ENCODE measurements around the gene TBX10. TPM values are rescaled to one million over a fixed set of nuclear protein-coding genes. Genes with fewer than 3 reads are reported as not detected.
"Not testable (repeated sequence)": the region's sequence is repeated elsewhere in the genome, so short reads cannot be mapped to it uniquely, and the experiment has no call there.

Gene TBX10
- total RNA-seq, 4 donors from 2014 or later = not detected

GRCh38 chr11:67640021-67640757, 626 bp upstream of the TBX10 start:
- Histone ChIP-seq H3K36me3 (no peaks in the 10 kb centered on the region), H3K27me3 (no peaks in the 10 kb centered on the region), H3K9me3 (no peaks in the 10 kb centered on the region), H3K27ac (no peak overlapping the region), H3K4me3 (replicated peaks in 1 of 3) (no peak overlapping the region), H3K4me1 (no peaks in the 10 kb centered on the region)
- peak; percentile 73 for DNase-seq
- 38 to 47% methylated on average over 15 to 19 of the region's 23 CpGs for WGBS, 2 donors
- TF ChIP-seq, protein P1, sequence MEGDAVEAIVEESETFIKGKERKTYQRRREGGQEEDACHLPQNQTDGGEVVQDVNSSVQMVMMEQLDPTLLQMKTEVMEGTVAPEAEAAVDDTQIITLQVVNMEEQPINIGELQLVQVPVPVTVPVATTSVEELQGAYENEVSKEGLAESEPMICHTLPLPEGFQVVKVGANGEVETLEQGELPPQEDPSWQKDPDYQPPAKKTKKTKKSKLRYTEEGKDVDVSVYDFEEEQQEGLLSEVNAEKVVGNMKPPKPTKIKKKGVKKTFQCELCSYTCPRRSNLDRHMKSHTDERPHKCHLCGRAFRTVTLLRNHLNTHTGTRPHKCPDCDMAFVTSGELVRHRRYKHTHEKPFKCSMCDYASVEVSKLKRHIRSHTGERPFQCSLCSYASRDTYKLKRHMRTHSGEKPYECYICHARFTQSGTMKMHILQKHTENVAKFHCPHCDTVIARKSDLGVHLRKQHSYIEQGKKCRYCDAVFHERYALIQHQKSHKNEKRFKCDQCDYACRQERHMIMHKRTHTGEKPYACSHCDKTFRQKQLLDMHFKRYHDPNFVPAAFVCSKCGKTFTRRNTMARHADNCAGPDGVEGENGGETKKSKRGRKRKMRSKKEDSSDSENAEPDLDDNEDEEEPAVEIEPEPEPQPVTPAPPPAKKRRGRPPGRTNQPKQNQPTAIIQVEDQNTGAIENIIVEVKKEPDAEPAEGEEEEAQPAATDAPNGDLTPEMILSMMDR (IDR thresholded peaks at IDR 0.05) = peak; percentile 22 to 69 (median 60)
- TF ChIP-seq POLR2A (IDR thresholded peaks at IDR 0.05) = no peak
- intact Hi-C loops (cut with DNase I) = no loop called here

DNA sequence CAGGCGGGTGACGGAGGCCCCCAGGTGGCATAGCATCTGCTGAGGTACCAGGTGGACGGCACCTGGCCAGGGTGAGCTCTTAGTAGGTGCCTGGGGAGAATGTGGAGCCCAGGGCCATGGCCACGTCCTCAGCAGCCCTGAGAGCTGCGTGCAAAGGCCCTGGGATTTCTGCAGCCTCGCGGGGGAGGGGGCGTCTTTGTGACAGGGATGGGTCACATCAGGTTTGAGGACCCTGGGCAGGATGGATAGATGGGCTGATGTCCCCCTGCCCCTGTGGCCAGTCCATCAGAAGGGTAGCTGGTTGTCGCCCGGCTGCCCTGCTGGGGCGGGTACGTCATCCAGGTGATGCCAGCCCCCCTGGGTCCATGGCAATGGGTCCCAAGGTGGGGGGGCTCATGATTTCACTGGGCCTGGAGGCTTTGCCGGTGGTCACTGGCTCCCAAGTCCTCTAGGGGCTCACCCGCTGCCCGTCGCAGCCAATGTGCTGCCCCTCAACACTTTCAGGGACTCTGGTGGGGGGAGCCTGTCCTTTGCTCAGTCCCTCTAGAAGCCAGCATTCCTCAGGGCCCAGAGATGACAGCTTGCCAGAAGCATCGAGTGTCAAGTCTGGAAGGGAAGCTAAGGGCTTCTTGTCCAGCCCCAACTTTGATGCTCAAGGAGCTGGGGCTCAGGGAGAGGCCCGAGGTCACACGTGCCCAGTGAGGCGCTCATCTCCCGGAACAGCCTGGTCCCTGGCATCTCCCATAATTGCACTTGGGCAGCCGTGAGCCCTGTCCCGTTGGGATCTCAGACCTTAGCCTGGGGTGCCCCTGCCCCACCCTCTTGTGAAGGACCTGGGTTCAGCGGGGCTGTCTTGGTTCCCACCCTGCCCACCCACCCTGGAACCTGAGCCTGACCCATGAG, 777 bp downstream of the TBX10 start:
- H3K4me1 ChIP-seq = no peaks in the 10 kb centered on the region
- H3K27me3 ChIP-seq = no peaks in the 10 kb centered on the region
- no peaks in the 10 kb centered on the region for H3K9me3 ChIP-seq
- no peak overlapping the region for H3K4me3 ChIP-seq (replicated peaks in 1 of 3)
- intact Hi-C loops (cut with DNase I) = loop anchor here (10.0 kb wide), 1 partner anchor 166 kb away; no protein-coding TSS in a partner anchor
- 86% methylated on average over 18 to 21 of the region's 24 CpGs for WGBS, 2 donors
- no peak for TF ChIP-seq POLR2A (IDR thresholded peaks at IDR 0.05)
- TF ChIP-seq, protein P1 (IDR thresholded peaks at IDR 0.05) = no peak
- no peaks in the 10 kb centered on the region for H3K36me3 ChIP-seq
- no peak overlapping the region for H3K27ac ChIP-seq
- DNase-seq = no peak

DNA sequence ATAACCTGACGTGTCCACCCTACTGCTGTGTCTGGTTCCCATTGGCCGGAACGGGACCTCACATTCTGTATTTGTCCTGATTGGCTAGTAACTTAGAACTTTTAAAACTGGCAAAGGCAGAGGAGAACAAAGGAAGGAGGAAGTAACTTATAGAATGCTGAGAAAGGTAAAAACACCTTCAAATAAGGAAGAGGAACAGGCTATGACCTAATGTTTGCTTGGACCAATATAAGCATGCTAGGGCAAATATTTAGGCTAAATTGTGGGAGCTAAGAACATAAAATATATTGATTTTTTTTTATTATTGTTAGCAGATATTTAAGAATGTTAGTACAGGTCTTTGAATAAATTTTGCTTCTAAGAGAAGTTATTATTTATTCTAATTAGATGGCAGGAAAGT, 2.1 kb downstream of the TBX10 start:
- 87 to 88% methylated on average over 3 of the region's 3 CpGs for WGBS, 2 donors
- H3K27ac ChIP-seq; H3K36me3 ChIP-seq; DNase-seq; H3K9me3 ChIP-seq; H3K27me3 ChIP-seq; H3K4me3 ChIP-seq (replicated peaks in 1 of 3); H3K4me1 ChIP-seq: not testable (repeated sequence)
- intact Hi-C loops (cut with DNase I) = loop anchor here (10.0 kb wide), 1 partner anchor 167 kb away; no protein-coding TSS in a partner anchor

DNA sequence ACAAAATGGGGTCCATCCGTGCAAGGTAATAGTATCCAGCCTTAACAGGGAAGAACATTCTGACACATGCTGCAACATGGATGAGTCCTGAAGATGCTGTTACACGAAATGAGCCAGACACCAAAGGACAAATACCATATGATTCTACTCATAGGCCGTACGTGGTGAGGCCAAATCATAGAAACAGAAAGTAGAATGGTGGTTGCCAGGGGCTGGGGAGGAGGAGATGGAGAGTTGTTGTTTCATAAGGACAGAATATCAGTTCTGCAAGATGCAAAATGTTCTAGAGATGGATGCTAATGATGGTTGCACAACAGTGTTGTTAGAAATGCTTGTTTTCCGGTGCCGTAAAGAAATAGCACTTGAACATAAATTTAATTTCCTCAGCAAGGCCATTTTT, 2.6 kb downstream of the TBX10 start:
- no peak for DNase-seq
- H3K27ac ChIP-seq = no peak overlapping the region
- 84 to 85% methylated on average over 6 of the region's 6 CpGs for WGBS, 2 donors
- no peaks in the 10 kb centered on the region for H3K36me3 ChIP-seq
- no peaks in the 10 kb centered on the region for H3K27me3 ChIP-seq
- H3K4me1 ChIP-seq = peaks cover 0 to 7% of the 10 kb centered on the region in 2 donors
- intact Hi-C loops (cut with DNase I) = loop anchor here (10.0 kb wide), 1 partner anchor 168 kb away; no protein-coding TSS in a partner anchor
- H3K9me3 ChIP-seq = no peaks in the 10 kb centered on the region
- no peak overlapping the region for H3K4me3 ChIP-seq (replicated peaks in 1 of 3)
- TF ChIP-seq, protein P1 (IDR thresholded peaks at IDR 0.05) = no peak
- no peak for TF ChIP-seq POLR2A (IDR thresholded peaks at IDR 0.05)

DNA sequence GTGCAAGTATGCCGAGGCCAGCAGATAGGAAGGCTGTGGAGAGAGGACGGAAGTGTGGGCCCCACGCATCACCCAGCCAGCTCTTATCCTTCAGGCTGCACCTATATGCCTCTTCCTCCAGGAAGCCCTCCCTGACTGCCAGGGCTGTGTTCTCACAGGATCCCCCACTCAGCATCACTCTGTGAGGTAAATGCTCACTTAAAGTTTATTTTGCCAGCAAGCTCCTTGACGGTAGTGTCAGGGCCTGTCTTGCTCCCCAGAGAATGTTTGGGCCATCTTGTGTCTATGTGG, 4.4 kb downstream of the TBX10 start:
- Histone ChIP-seq H3K4me3 (replicated peaks in 1 of 3) (no peak overlapping the region), H3K9me3 (no peaks in the 10 kb centered on the region), H3K4me1 (peaks cover 0 to 14% of the 10 kb centered on the region in 2 donors), H3K36me3 (no peaks in the 10 kb centered on the region), H3K27ac (no peak overlapping the region), H3K27me3 (no peaks in the 10 kb centered on the region)
- WGBS, 2 donors = 60 to 83% methylated on average over 1 to 4 of the region's 4 CpGs
- no peak for DNase-seq
- intact Hi-C loops (cut with DNase I) = loop anchor here (10.0 kb wide), 1 partner anchor 170 kb away; no protein-coding TSS in a partner anchor
- TF ChIP-seq, protein P1 (IDR thresholded peaks at IDR 0.05) = no peak
- no peak for TF ChIP-seq POLR2A (IDR thresholded peaks at IDR 0.05)
